Calu3 (cell line): ENCODE data around the gene NANOG. TPM values are rescaled to one million over a fixed set of nuclear protein-coding genes. Genes with fewer than 3 reads are reported as not detected.
"Not testable (repeated sequence)": the region's sequence is repeated elsewhere in the genome, so short reads cannot be mapped to it uniquely, and the experiment has no call there.

Source experiments
- BruUV-seq: library from RNA; stranded (reverse); fragments of 400-500 nt; replicated peaks from 2 replicates; lab custom pipeline; 2021; lab: Mats Ljungman, UMichigan
- CTCF ChIA-PET: fragments of 300-600 bp; sonication (Branson Sonifier 250); formaldehyde crosslinking; loops from one replicate; lab custom pipeline; 2022; ENCODE audit warnings: antibody characterized with exemption; lab: Charles Lee
- DNase-seq: peaks from one replicate; pipeline ENCODE4 v3.0.0; 2022
- H3K27ac Mint-ChIP-seq: one replicate; pipeline ENCODE4 v1.8.0; 2022; ENCODE audit warnings: mixed read lengths; ENCODE audit not compliant: unreplicated experiment
- H3K27me3 Mint-ChIP-seq: one replicate; pipeline ENCODE4 v1.8.0; 2022; ENCODE audit warnings: mixed read lengths; ENCODE audit not compliant: unreplicated experiment
- H3K36me3 Mint-ChIP-seq: one replicate; pipeline ENCODE4 v1.8.0; 2022; ENCODE audit warnings: mild to moderate bottlenecking, moderate library complexity, mixed read lengths; ENCODE audit not compliant: insufficient read depth, unreplicated experiment
- H3K4me1 Mint-ChIP-seq: one replicate; pipeline ENCODE4 v1.8.0; 2022; ENCODE audit warnings: mild to moderate bottlenecking, low read depth, mixed read lengths; ENCODE audit not compliant: unreplicated experiment
- H3K4me3 Mint-ChIP-seq: one replicate; pipeline ENCODE4 v1.8.0; 2022; ENCODE audit warnings: mild to moderate bottlenecking, low read depth, moderate library complexity, mixed read lengths; ENCODE audit not compliant: unreplicated experiment
- H3K9me3 Mint-ChIP-seq: one replicate; pipeline ENCODE4 v1.8.0; 2022; ENCODE audit warnings: low read depth, mixed read lengths; ENCODE audit not compliant: unreplicated experiment
- CTCF ChIP-seq: fragments of 200-600 bp; IDR thresholded peaks from one replicate; pipeline ENCODE4 v1.8.0; 2022; ENCODE audit warnings: antibody characterized with exemption; ENCODE audit not compliant: unreplicated experiment
- intact Hi-C: fragments of 100-400 bp; cut with micrococcal nuclease; formaldehyde crosslinking; loops from one replicate; pipeline ENCODE4 v1.10.0; 2022; ENCODE audit not compliant: unreplicated experiment
- total RNA-seq: library from RNA; stranded (reverse); gene quantifications from 2 replicates; pipeline ENCODE4 v1.2.3, GENCODE V29; 2022

Gene NANOG
- total RNA-seq, 1 experiment from 2014 or later, result not detected

- DNase-seq, result no peak
- no peaks in the 10 kb centered on the region for H3K4me1 Mint-ChIP-seq
- no TSS peak for BruUV-seq
- no peak overlapping the region for H3K4me3 Mint-ChIP-seq
- H3K27me3 Mint-ChIP-seq, result peaks cover 34% of the 10 kb centered on the region
- intact Hi-C loops, result no loop called here
- CTCF ChIA-PET, result no interaction called here
- no peak overlapping the region for H3K27ac Mint-ChIP-seq
- no peaks in the 10 kb centered on the region for H3K36me3 Mint-ChIP-seq
- peaks cover 2% of the 10 kb centered on the region for H3K9me3 Mint-ChIP-seq
- TF ChIP-seq CTCF, result no peak
These were observed 4.5 kb upstream of the NANOG start for GRCh38 chr12:7784701-7785100.

- no peaks in the 10 kb centered on the region for H3K36me3 Mint-ChIP-seq
- no peak overlapping the region for H3K4me3 Mint-ChIP-seq
- no TSS peak for BruUV-seq
- TF ChIP-seq CTCF, result no peak
- no peak for DNase-seq
- H3K4me1 Mint-ChIP-seq, result no peaks in the 10 kb centered on the region
- peaks cover 53% of the 10 kb centered on the region for H3K27me3 Mint-ChIP-seq
- H3K9me3 Mint-ChIP-seq, result peaks cover 2% of the 10 kb centered on the region
- CTCF ChIA-PET, result no interaction called here
- no peak overlapping the region for H3K27ac Mint-ChIP-seq
- intact Hi-C loops, result no loop called here
These were observed 1.5 kb upstream of the NANOG start for GRCh38 chr12:7787574-7788293.

- intact Hi-C loops, result no loop called here
- H3K27me3 Mint-ChIP-seq, result peaks cover 53% of the 10 kb centered on the region
- H3K27ac Mint-ChIP-seq, result no peak overlapping the region
These were observed 925 bp upstream of the NANOG start for GRCh38 chr12:7788294-7788660.

GRCh38 chr12:7793211-7793610 lies 4.0 kb downstream of the NANOG start:
- no peak for TF ChIP-seq CTCF
- no peaks in the 10 kb centered on the region for H3K36me3 Mint-ChIP-seq
- H3K27me3 Mint-ChIP-seq, result peaks cover 33% of the 10 kb centered on the region
- no peaks in the 10 kb centered on the region for H3K9me3 Mint-ChIP-seq
- no peak overlapping the region for H3K4me3 Mint-ChIP-seq
- CTCF ChIA-PET, result no interaction called here
- DNase-seq, result no peak
- no peak overlapping the region for H3K27ac Mint-ChIP-seq
- BruUV-seq, result no TSS peak
- intact Hi-C loops, result no loop called here
- H3K4me1 Mint-ChIP-seq, result no peaks in the 10 kb centered on the region

More at GRCh38 chr12:7788294-7788660, 925 bp upstream of the NANOG start:
- Mint-ChIP-seq H3K36me3 (no peaks in the 10 kb centered on the region), H3K4me3 (no peak overlapping the region), H3K9me3 (peaks cover 2% of the 10 kb centered on the region), H3K4me1 (no peaks in the 10 kb centered on the region)
- CTCF ChIA-PET, result no interaction called here
- no peak for DNase-seq
- TF ChIP-seq CTCF, result no peak
- no TSS peak for BruUV-seq

GRCh38 chr12:7797269-7797668 lies 8.1 kb downstream of the NANOG start:
- BruUV-seq, H3K9me3 Mint-ChIP-seq, DNase-seq, H3K4me3 Mint-ChIP-seq, H3K36me3 Mint-ChIP-seq, H3K4me1 Mint-ChIP-seq, H3K27me3 Mint-ChIP-seq, intact Hi-C loops, H3K27ac Mint-ChIP-seq: not testable (repeated sequence)
- CTCF ChIA-PET, result interaction anchor here (1.3 to 1.8 kb wide), 2 partner anchors 108 to 118 kb away, joined by 3 to 7 read pairs; no protein-coding TSS in a partner anchor
